K562 (cell line): ENCODE results near the gene DEGS1. TPM values are rescaled to one million over a fixed set of nuclear protein-coding genes. Genes with fewer than 3 reads are reported as not detected.
A peak's percentile ranks its signal among the peaks of the same experiment; 100 is the strongest.

Experiments
- ATAC-seq: fragments of 200-7000 bp; cut with Tn5 transposase; 3 replicates; pipeline ENCODE4 v1.9.1; 2020; ENCODE audit warnings: moderate library complexity
- BruUV-seq: library from RNA; stranded (reverse); fragments of 400-500 nt; replicated peaks from 2 replicates; lab custom pipeline; 2021; lab: Mats Ljungman, UMichigan
- CTCF ChIA-PET: fragments of 300-600 bp; formaldehyde crosslinking; extraction: SDS; loops from one replicate; lab custom pipeline; 2021; ENCODE audit warnings: low intra/inter-chr PET ratio; lab: Yijun Ruan, JAX
- POLR2A ChIA-PET: fragments of 300-600, 350-650 bp; sonication (Branson Sonifier 250); formaldehyde crosslinking; extraction: SDS; loops from one replicate; lab custom pipeline; 2021; ENCODE audit warnings: antibody characterized with exemption, inconsistent platforms; lab: Yijun Ruan, JAX
- DNase-seq, 4 experiments: peaks; one replicate each; pipeline versions ENCODE4 v3.0.0 to v3.0.0-alpha.2; 2011 to 2018; ENCODE audit warnings: low spot score in 3 of 4, mixed read lengths in 3 of 4; ENCODE audit errors: extremely low read depth in 1 of 4
- FAIRE-seq: peaks from 2 replicates; lab custom pipeline; 2011; peaks lifted over from hg19 to GRCh38; lab: Jason Lieb, UNC
- H2AFZ ChIP-seq: 2 replicates; pipeline ENCODE4 v1.6.0; 2011; ENCODE audit warnings: low read depth, low read length, control low read depth, inconsistent platforms
- H3K27ac ChIP-seq: fragments of 200-600 bp; 3 replicates; pipeline ENCODE4 v1.8.0; 2011; ENCODE audit warnings: low read depth, mild to moderate bottlenecking, control low read depth, inconsistent platforms, low read length, moderate library complexity, mixed read lengths; ENCODE audit errors: extremely low read depth
- H3K27me3 ChIP-seq, 2 experiments: fragments of 300-600 bp in 1 of 2; 2 replicates in 1 of 2; 3 replicates in 1 of 2; pipeline versions ENCODE4 v1.6.0 to v1.8.0; 2011; ENCODE audit warnings: inconsistent platforms in 2 of 2, low read length in 2 of 2, mild to moderate bottlenecking in 1 of 2, mixed read lengths in 1 of 2, moderate library complexity in 1 of 2; ENCODE audit not compliant: control insufficient read depth in 2 of 2, insufficient read depth in 2 of 2
- H3K36me3 ChIP-seq: fragments of 300-600 bp; 3 replicates; pipeline ENCODE4 v1.8.0; 2011; ENCODE audit warnings: mild to moderate bottlenecking, low read length, inconsistent platforms; ENCODE audit not compliant: control insufficient read depth, insufficient read depth
- H3K4me1 ChIP-seq, 2 experiments: fragments of 200-600 bp in 1 of 2; replicated peaks in 1 of 2; 2 replicates in 1 of 2; 3 replicates in 1 of 2; pipeline versions ENCODE4 v1.5.1 to v1.8.0; 2011; ENCODE audit warnings: inconsistent platforms in 2 of 2, low read length in 2 of 2, mild to moderate bottlenecking in 1 of 2, mixed read lengths in 1 of 2, moderate library complexity in 1 of 2; ENCODE audit not compliant: control insufficient read depth in 2 of 2, insufficient read depth in 2 of 2
- H3K4me2 ChIP-seq: 2 replicates; pipeline ENCODE4 v1.6.1; 2011; ENCODE audit warnings: low read length, control low read depth, inconsistent platforms, mixed read lengths; ENCODE audit not compliant: insufficient read depth
- H3K4me3 ChIP-seq: fragments of 200-600 bp; sonication (generic), shearing (Covaris generic); 2 replicates; pipeline ENCODE4 v1.5.1; 2016; ENCODE audit warnings: control low read depth, inconsistent platforms
- H3K79me2 ChIP-seq: fragments of 200-600 bp; 3 replicates; pipeline ENCODE4 v1.8.0; 2011; ENCODE audit warnings: low read length, inconsistent platforms; ENCODE audit not compliant: control insufficient read depth, insufficient read depth
- H3K9ac ChIP-seq, 2 experiments: 2 replicates each; pipeline versions ENCODE4 v1.6.0 to v1.6.1; 2011; ENCODE audit warnings: low read depth in 2 of 2, low read length in 2 of 2, control low read depth in 1 of 2, inconsistent platforms in 1 of 2, mild to moderate bottlenecking in 1 of 2, mixed read lengths in 1 of 2; ENCODE audit not compliant: insufficient read depth in 1 of 2
- H3K9me1 ChIP-seq: one replicate; pipeline ENCODE4 v1.6.0; 2011; ENCODE audit warnings: inconsistent platforms, mild to moderate bottlenecking, low read length, moderate library complexity; ENCODE audit not compliant: control insufficient read depth, insufficient read depth
- H3K9me3 ChIP-seq: replicated peaks from 2 replicates; pipeline ENCODE4 v1.5.1; 2011; ENCODE audit warnings: low read depth, low read length, inconsistent platforms; ENCODE audit not compliant: control insufficient read depth, insufficient read depth
- H4K20me1 ChIP-seq: replicated peaks from 2 replicates; pipeline ENCODE4 v1.6.1; 2011; ENCODE audit warnings: low read length, inconsistent platforms, mixed read lengths; ENCODE audit not compliant: control insufficient read depth, insufficient read depth
- CHD2 ChIP-seq: IDR thresholded peaks from 2 replicates; pipeline ENCODE4 v1.6.1; 2011; ENCODE audit warnings: low read depth, low read length
- DACH1 ChIP-seq: fragments of 450-650 bp; IDR thresholded peaks from 2 replicates; pipeline ENCODE4 v1.6.1; 2018; ENCODE audit not compliant: partially characterized antibody
- ELF1 ChIP-seq: fragments of 200-800 bp; sonication (Bioruptor generic); IDR thresholded peaks from 2 replicates; pipeline ENCODE4 v1.6.1; 2016; ENCODE audit warnings: missing genetic modification characterization, missing compliant biosample characterization
- EWSR1 ChIP-seq: fragments of 450-650 bp; IDR thresholded peaks from 2 replicates; pipeline ENCODE4 v1.6.1; 2018; ENCODE audit warnings: borderline replicate concordance, mild to moderate bottlenecking, low read depth, moderate library complexity; ENCODE audit not compliant: partially characterized antibody
- FIP1L1 ChIP-seq: fragments of 200-400 bp; formaldehyde crosslinking; IDR thresholded peaks from 2 replicates; pipeline ENCODE4 v1.6.1; 2018; ENCODE audit warnings: mild to moderate bottlenecking, low read depth, low read length; ENCODE audit not compliant: poor library complexity, severe bottlenecking
- GTF3C2 ChIP-seq: IDR thresholded peaks from 3 replicates; pipeline ENCODE4 v1.6.1; 2011; ENCODE audit warnings: borderline replicate concordance, mild to moderate bottlenecking, moderate library complexity; ENCODE audit not compliant: insufficient read length; ENCODE audit errors: extremely low read depth
- HDAC6 ChIP-seq: IDR thresholded peaks from 2 replicates; pipeline ENCODE4 v1.6.1; 2012; ENCODE audit warnings: low read depth, mild to moderate bottlenecking, control low read depth, inconsistent platforms, low read length, moderate library complexity
- KLF10 ChIP-seq: fragments of 250-450 bp; sonication (Bioruptor Pico); IDR thresholded peaks from 2 replicates; pipeline ENCODE4 v1.6.1; 2021; ENCODE audit warnings: matching md5 sums
- NFATC3 ChIP-seq: fragments of 450-650 bp; IDR thresholded peaks from 2 replicates; pipeline ENCODE4 v1.6.1; 2017; ENCODE audit warnings: mild to moderate bottlenecking
- PBX2 ChIP-seq, 2 experiments: IDR thresholded peaks in 1 of 2; conservative IDR thresholded peaks in 1 of 2; 2 replicates each; pipeline ENCODE4 v1.6.1; 2016; ENCODE audit warnings: low read depth in 2 of 2, mild to moderate bottlenecking in 1 of 2, missing compliant biosample characterization in 1 of 2, missing genetic modification characterization in 1 of 2, moderate library complexity in 1 of 2
- PHTF2 ChIP-seq: fragments of 250-450 bp; sonication (Bioruptor Pico); IDR thresholded peaks from 2 replicates; pipeline ENCODE4 v1.5.0; 2021; ENCODE audit warnings: mild to moderate bottlenecking
- RBM17 ChIP-seq: fragments of 200-400 bp; formaldehyde crosslinking; IDR thresholded peaks from 2 replicates; pipeline ENCODE4 v1.6.1; 2017; ENCODE audit warnings: low read depth, mild to moderate bottlenecking, low read length, borderline replicate concordance
- SMC3 ChIP-seq: conservative IDR thresholded peaks from 2 replicates; pipeline ENCODE4 v1.6.1; 2011; ENCODE audit warnings: low read depth, low read length, improper control_type of control experiment; ENCODE audit not compliant: insufficient read depth
- SNIP1 ChIP-seq: fragments of 450-650 bp; IDR thresholded peaks from 2 replicates; pipeline ENCODE4 v1.7.1; 2017; ENCODE audit warnings: low read depth, mild to moderate bottlenecking
- ZNF316 ChIP-seq: fragments of 450-650 bp; IDR thresholded peaks from 2 replicates; pipeline ENCODE4 v1.6.1; 2016
- WGBS: fragments of 100-300 bp; shearing (Covaris generic); methylation state at CpG from one replicate; pipeline ENCODE4 v1.1.6; 2016; ENCODE audit warnings: low coverage, mixed read lengths; ENCODE audit not compliant: insufficient coverage; ENCODE audit errors: missing lambda C conversion rate; 5-methylcytosine and 5-hydroxymethylcytosine counted together
- in situ Hi-C: fragments of 300-500 bp; cut with MboI; formaldehyde crosslinking; loops from 4 replicates; pipeline ENCODE4 v1.15.0; 2018; ENCODE audit warnings: inconsistent platforms, mixed read lengths
- intact Hi-C: fragments of 100-400 bp; cut with micrococcal nuclease; formaldehyde crosslinking; loops from 2 replicates; pipeline ENCODE4 v1.14.2; 2022
- polyA plus RNA-seq, 8 experiments: library from polyadenylated mRNA; depleted of rRNA in 4 of 8; stranded (reverse) in 5 of 8; unstranded in 3 of 8; fragments of >200 nt; fragmentation: Nextera tagmentation in 2 of 8; fragmentation: Illumina TruSeq in 1 of 8; extraction: Ambion mirVana in 2 of 8; extraction: Trizol in 1 of 8; gene quantifications; 2 replicates each; pipeline versions ENCODE4 v1.2.1 to v1.2.3, GENCODE V29; 2011 to 2014; ENCODE audit warnings: inconsistent platforms in 1 of 8, missing spikeins in 1 of 8
- total RNA-seq, 7 experiments: library from RNA; depleted of rRNA in 6 of 7; stranded (reverse); fragments of >200 nt in 6 of 7; fragmentation: Illumina TruSeq in 2 of 7; extraction: Trizol in 2 of 7; gene quantifications; 2 replicates each; pipeline versions ENCODE4 v1.2.1 to v1.2.3, GENCODE V29; 2011 to 2021; ENCODE audit warnings: low replicate concordance in 1 of 7
- TF ChIP-seq, protein P1 (sequence below): fragments of 250-450 bp; sonication (Bioruptor Pico); IDR thresholded peaks from 2 replicates; pipeline ENCODE4 v1.5.1; 2021; ENCODE audit warnings: mild to moderate bottlenecking

Gene DEGS1
- total and polyA plus RNA-seq, 9 of the 15 experiments (the other 6 are each of a cell fraction or from before 2014, with no cell fraction given): 12.3 to 95.0 (median 38.8) TPM

DNA sequence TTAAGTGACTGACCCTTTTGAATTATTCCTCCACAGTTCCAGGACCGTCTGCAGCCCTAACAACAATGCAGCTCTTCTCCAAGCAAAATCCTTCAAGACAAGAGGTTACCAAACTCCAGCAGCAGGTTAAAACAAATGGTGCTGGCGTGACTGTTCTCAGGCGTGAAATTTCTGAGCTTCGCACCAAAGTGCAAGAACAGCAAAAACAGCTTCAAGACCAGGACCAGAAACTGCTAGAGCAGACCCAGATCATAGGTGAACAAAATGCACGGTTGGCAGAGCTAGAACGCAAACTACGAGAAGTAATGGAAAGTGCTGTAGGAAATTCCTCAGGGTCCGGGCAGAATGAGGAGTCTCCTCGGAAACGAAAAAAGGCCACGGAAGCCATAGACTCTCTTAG, 25.7 kb upstream of the DEGS1 start:
- Histone ChIP-seq H3K4me3 (no peak overlapping the region), H2AFZ (no peak overlapping the region), H3K27me3 (no peaks in the 10 kb centered on the region), H3K9me3 (no peaks in the 10 kb centered on the region), H3K79me2 (0 out of 3 replicates have a peak, but pooled peaks cover 2% of the 10 kb centered on the region), H4K20me1 (no peaks in the 10 kb centered on the region), H3K36me3 (peaks cover 76% of the 10 kb centered on the region), H3K9me1 (no peaks in the 10 kb centered on the region), H3K4me1 (peaks cover 0 to 12% of the 10 kb centered on the region in 2 experiments; a peak in 2 of 5 replicates), H3K27ac (no peak overlapping the region), H3K9ac (no peak overlapping the region), H3K4me2 (no peak overlapping the region)
- no peak for DNase-seq
- in situ Hi-C loops (no loop called here), intact Hi-C loops (no loop called here)
- BruUV-seq: no TSS peak
- FAIRE-seq: no peak
- 94% methylated on average over 11 of the region's 11 CpGs for WGBS
- no peak for ATAC-seq
- CTCF ChIA-PET: interaction anchor here (0.6 kb wide), 1 partner anchor 19 kb away, joined by 6 read pairs; no protein-coding TSS in a partner anchor
- POLR2A ChIA-PET: interaction anchor here (0.6 to 1.8 kb wide), 6 partner anchors 12 to 105 kb away, joined by 3 to 5 read pairs (median 3); no protein-coding TSS in a partner anchor
- TF ChIP-seq HDAC6: no peak
- no peak for TF ChIP-seq PHTF2 (CRISPR knock-in tag)
- no peak for TF ChIP-seq SMC3
- TF ChIP-seq EWSR1: no peak
- TF ChIP-seq ZNF316: peak; percentile 72
- TF ChIP-seq FIP1L1: no peak
- TF ChIP-seq, protein P1, sequence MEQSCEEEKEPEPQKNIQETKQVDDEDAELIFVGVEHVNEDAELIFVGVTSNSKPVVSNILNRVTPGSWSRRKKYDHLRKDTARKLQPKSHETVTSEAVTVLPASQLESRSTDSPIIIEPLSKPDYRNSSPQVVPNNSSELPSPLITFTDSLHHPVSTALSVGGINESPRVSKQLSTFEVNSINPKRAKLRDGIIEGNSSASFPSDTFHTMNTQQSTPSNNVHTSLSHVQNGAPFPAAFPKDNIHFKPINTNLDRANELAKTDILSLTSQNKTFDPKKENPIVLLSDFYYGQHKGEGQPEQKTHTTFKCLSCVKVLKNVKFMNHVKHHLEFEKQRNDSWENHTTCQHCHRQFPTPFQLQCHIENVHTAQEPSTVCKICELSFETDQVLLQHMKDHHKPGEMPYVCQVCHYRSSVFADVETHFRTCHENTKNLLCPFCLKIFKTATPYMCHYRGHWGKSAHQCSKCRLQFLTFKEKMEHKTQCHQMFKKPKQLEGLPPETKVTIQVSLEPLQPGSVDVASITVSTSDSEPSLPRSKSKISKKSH (CRISPR knock-in tag): no peak
- TF ChIP-seq DACH1: no peak
- no peak for TF ChIP-seq SNIP1
- TF ChIP-seq GTF3C2: no peak
- TF ChIP-seq KLF10: no peak
- TF ChIP-seq NFATC3: no peak
- TF ChIP-seq CHD2: no peak
- no peak for TF ChIP-seq ELF1 (tag)
- TF ChIP-seq PBX2 (CRISPR knock-in tag; IDR thresholded peaks at IDR 0.05; ENCODE audit: low read depth): no peak
- TF ChIP-seq PBX2 (tag; conservative IDR thresholded peaks at IDR 0.05; ENCODE audit: low read depth): no peak
- TF ChIP-seq RBM17: no peak
